ENCODE data around the gene P2RY12.
A peak's percentile ranks its signal among the peaks of the same experiment; 100 is the strongest.

Gene P2RY12

DNA sequence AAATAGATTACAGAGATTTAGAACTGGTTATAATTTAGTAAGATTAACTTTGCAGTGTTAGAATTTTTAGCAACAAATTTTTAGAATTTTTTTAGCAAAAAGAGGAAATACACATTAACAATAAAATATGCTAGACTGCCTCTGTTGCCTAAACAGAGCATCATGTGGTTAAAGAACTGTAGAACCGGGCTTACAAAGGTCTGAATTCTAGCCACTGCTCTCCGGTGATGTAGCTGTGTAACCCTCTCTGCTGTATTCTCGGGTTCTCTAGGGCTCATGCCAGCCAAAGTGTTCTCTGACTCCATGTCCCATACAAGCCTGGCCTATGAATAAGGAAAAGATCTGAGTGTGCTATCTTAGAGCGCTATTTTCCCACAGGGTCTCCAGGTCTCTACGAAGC, 2.9 kb upstream of the P2RY12 start:
- Histone ChIP-seq H3F3A (ENCODE audit: control insufficient read depth, insufficient read depth) (peaks cover 48% of the 10 kb centered on the region), H3K4me3 (ENCODE audit: low read length) (peak overlapping the region; percentile 52), H4K20me1 (ENCODE audit: control insufficient read depth, insufficient read depth, low read depth, low read length) (no peaks in the 10 kb centered on the region), H3K27ac (ENCODE audit: low read depth, low read length) (peak overlapping the region; percentile 87), H3K79me2 (ENCODE audit: control insufficient read depth, low read length) (no peaks in the 10 kb centered on the region), H3K9me3 (ENCODE audit: control insufficient read depth, insufficient read depth, low read length) (no peaks in the 10 kb centered on the region), H3K27me3 (ENCODE audit: control insufficient read depth, low read length) (no peaks in the 10 kb centered on the region), H3K9me2 (replicated peaks; ENCODE audit: control insufficient read depth, low read length) (no peaks in the 10 kb centered on the region), H3K4me1 (ENCODE audit: control insufficient read depth, low read length) (peaks cover 96% of the 10 kb centered on the region), H3K36me3 (ENCODE audit: control insufficient read depth, low read length) (no peaks in the 10 kb centered on the region), H3K4me2 (ENCODE audit: low read length) (peak overlapping the region; percentile 68)
- TF ChIP-seq EZH2phosphoT487 (IDR thresholded peaks at IDR 0.05; ENCODE audit: borderline replicate concordance, low read length) = no peak
- TF ChIP-seq, protein P1, sequence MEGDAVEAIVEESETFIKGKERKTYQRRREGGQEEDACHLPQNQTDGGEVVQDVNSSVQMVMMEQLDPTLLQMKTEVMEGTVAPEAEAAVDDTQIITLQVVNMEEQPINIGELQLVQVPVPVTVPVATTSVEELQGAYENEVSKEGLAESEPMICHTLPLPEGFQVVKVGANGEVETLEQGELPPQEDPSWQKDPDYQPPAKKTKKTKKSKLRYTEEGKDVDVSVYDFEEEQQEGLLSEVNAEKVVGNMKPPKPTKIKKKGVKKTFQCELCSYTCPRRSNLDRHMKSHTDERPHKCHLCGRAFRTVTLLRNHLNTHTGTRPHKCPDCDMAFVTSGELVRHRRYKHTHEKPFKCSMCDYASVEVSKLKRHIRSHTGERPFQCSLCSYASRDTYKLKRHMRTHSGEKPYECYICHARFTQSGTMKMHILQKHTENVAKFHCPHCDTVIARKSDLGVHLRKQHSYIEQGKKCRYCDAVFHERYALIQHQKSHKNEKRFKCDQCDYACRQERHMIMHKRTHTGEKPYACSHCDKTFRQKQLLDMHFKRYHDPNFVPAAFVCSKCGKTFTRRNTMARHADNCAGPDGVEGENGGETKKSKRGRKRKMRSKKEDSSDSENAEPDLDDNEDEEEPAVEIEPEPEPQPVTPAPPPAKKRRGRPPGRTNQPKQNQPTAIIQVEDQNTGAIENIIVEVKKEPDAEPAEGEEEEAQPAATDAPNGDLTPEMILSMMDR (IDR thresholded peaks at IDR 0.05; ENCODE audit: low read depth, low read length, poor library complexity, severe bottlenecking) = no peak

DNA sequence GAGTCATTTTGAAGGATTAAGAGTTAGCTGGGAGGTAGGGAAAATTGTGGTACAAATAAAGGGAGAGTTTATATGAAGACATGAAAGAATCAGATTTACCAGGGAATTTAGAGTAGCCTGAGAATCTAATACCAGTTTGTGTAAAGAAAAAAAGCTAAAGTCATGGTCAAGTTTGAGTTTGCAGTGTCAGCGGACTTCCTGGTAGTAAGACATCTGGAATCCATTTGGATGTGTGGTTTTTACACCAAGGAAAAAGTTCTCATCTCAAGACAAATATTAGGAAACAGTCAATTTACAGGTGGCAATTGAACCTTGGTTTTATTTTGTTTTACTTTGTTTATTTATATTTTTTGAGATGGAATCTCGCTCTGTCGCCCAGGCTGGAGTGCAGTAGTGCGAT, 1.5 kb upstream of the P2RY12 start:
- Histone ChIP-seq H3K9me3 (ENCODE audit: control insufficient read depth, insufficient read depth, low read length) (no peaks in the 10 kb centered on the region), H4K20me1 (ENCODE audit: control insufficient read depth, insufficient read depth, low read depth, low read length) (no peaks in the 10 kb centered on the region), H3K36me3 (ENCODE audit: control insufficient read depth, low read length) (peaks cover 7% of the 10 kb centered on the region; the same call in 1 of the 2 replicates), H3K27ac (ENCODE audit: low read depth, low read length) (peak overlapping the region; percentile 91), H3K4me1 (ENCODE audit: control insufficient read depth, low read length) (peaks cover 97% of the 10 kb centered on the region), H3K79me2 (ENCODE audit: control insufficient read depth, low read length) (no peaks in the 10 kb centered on the region), H3K9me2 (replicated peaks; ENCODE audit: control insufficient read depth, low read length) (no peaks in the 10 kb centered on the region), H3K4me2 (ENCODE audit: low read length) (peak overlapping the region; percentile 81), H3K27me3 (ENCODE audit: control insufficient read depth, low read length) (no peaks in the 10 kb centered on the region), H3F3A (ENCODE audit: control insufficient read depth, insufficient read depth) (peaks cover 55% of the 10 kb centered on the region), H3K4me3 (ENCODE audit: low read length) (0 out of 2 replicates have a peak overlapping the region, but pooled peaks have one; percentile 16)
- TF ChIP-seq, protein P1 (IDR thresholded peaks at IDR 0.05; ENCODE audit: low read depth, low read length, poor library complexity, severe bottlenecking) = no peak
- no peak for TF ChIP-seq EZH2phosphoT487 (IDR thresholded peaks at IDR 0.05; ENCODE audit: borderline replicate concordance, low read length)

DNA sequence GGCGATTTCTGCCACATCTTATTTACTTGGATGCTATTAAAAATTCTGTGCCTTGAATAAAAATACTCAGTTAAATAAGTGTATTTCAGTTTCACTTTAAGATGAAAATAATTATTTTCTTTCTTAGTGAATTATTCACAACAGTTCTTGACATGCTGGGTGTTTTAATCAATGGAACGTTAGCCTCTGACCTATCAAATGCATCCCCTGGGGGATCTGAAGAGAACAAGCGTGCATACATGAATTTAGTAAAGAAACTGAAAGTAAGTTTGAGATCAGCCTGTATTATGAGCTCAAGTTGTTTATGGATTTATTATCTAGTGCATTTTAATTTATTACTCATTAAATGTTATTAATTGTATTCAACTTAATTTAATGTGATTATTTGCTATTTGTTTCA, 597 bp downstream of the P2RY12 start:
- Histone ChIP-seq H3K4me3 (ENCODE audit: low read length) (peak overlapping the region; percentile 70), H3K79me2 (ENCODE audit: control insufficient read depth, low read length) (no peaks in the 10 kb centered on the region), H3K27ac (ENCODE audit: low read depth, low read length) (peak overlapping the region; percentile 91), H3K4me1 (ENCODE audit: control insufficient read depth, low read length) (peaks cover 97% of the 10 kb centered on the region), H3K4me2 (ENCODE audit: low read length) (peak overlapping the region; percentile 81), H4K20me1 (ENCODE audit: control insufficient read depth, insufficient read depth, low read depth, low read length) (no peaks in the 10 kb centered on the region), H3K27me3 (ENCODE audit: control insufficient read depth, low read length) (no peaks in the 10 kb centered on the region), H3K9me2 (replicated peaks; ENCODE audit: control insufficient read depth, low read length) (no peaks in the 10 kb centered on the region), H3F3A (ENCODE audit: control insufficient read depth, insufficient read depth) (peaks cover 55% of the 10 kb centered on the region), H3K36me3 (ENCODE audit: control insufficient read depth, low read length) (peaks cover 11% of the 10 kb centered on the region; the same call in 1 of the 2 replicates), H3K9me3 (ENCODE audit: control insufficient read depth, insufficient read depth, low read length) (no peaks in the 10 kb centered on the region)
- no peak for TF ChIP-seq EZH2phosphoT487 (IDR thresholded peaks at IDR 0.05; ENCODE audit: borderline replicate concordance, low read length)
- TF ChIP-seq, protein P1 (IDR thresholded peaks at IDR 0.05; ENCODE audit: low read depth, low read length, poor library complexity, severe bottlenecking) = no peak

All from DOHH2 (cell line).